Measurements from ENCODE around the gene MED27. TPM values are rescaled to one million over a fixed set of nuclear protein-coding genes. Genes with fewer than 3 reads are reported as not detected.

Gene MED27
- total and polyA plus RNA-seq, 2 of the 8 experiments (the other 6 are each of a cell fraction or from before 2014, with no cell fraction given) = 29.9 to 56.5 TPM

GRCh38 chr9:131873335-131873734 lies 206.3 kb downstream of the MED27 start:
- Histone ChIP-seq H3K4ac (replicated peaks; ENCODE audit: insufficient read length, low read depth, low read length) (no peak overlapping the region), H3K18ac (ENCODE audit: extremely low read depth, low read length) (no peak overlapping the region), H3K23ac (ENCODE audit: insufficient read length) (no peak overlapping the region), H2BK15ac (ENCODE audit: low read length) (no peak overlapping the region), H3K79me1 (ENCODE audit: low read depth, low read length) (no peaks in the 10 kb centered on the region; the same call in 1 of the 2 replicates), H2BK5ac (ENCODE audit: low read depth, low read length) (no peak overlapping the region), H3K27me3 (replicated peaks in 1 of 4; ENCODE audit: control insufficient read depth in 3 of 4, extremely low read depth in 1 of 4, insufficient read depth in 3 of 4, low read length in 3 of 4) (no peaks in the 10 kb centered on the region; a peak in 1 of 7 replicates), H3K4me3 (ENCODE audit: extremely low read depth in 1 of 4, insufficient read depth in 2 of 4, low read depth in 3 of 4, low read length in 4 of 4) (no peak overlapping the region), H2BK12ac (ENCODE audit: low read depth, low read length) (no peak overlapping the region), H2BK20ac (ENCODE audit: low read length) (no peak overlapping the region), H3K23me2 (ENCODE audit: low read depth, low read length) (no peaks in the 10 kb centered on the region), H3K36me3 (ENCODE audit: control insufficient read depth in 2 of 4, insufficient read depth in 4 of 4, low read length in 3 of 4) (no peaks in the 10 kb centered on the region), H3K4me2 (ENCODE audit: insufficient read depth in 1 of 2, low read depth in 2 of 2, low read length in 2 of 2) (no peak overlapping the region), H4K8ac (ENCODE audit: extremely low read depth, insufficient read depth, low read length) (no peak overlapping the region), H2AK5ac (ENCODE audit: low read depth, low read length) (no peak overlapping the region), H4K20me1 (replicated peaks in 1 of 2; ENCODE audit: control insufficient read depth in 1 of 2, insufficient read depth in 2 of 2, low read length in 2 of 2) (no peaks in the 10 kb centered on the region), H3K4me1 (replicated peaks in 1 of 4; ENCODE audit: control insufficient read depth in 3 of 4, insufficient read depth in 4 of 4, low read length in 3 of 4) (peaks cover 6 to 12% (median 10%) of the 10 kb centered on the region in 4 experiments; a peak in 6 of 7 replicates), H4K91ac (replicated peaks; ENCODE audit: insufficient read length, low read length) (no peak overlapping the region), H2BK120ac (replicated peaks; ENCODE audit: low read depth, low read length) (no peak overlapping the region), H3K9ac (replicated peaks in 1 of 4; ENCODE audit: extremely low read depth in 1 of 4, low read depth in 3 of 4, low read length in 3 of 4) (no peak overlapping the region), H2AFZ (ENCODE audit: low read length) (no peak overlapping the region), H3K9me3 (ENCODE audit: insufficient read depth in 2 of 2, low read depth in 1 of 2, low read length in 1 of 2) (no peaks in the 10 kb centered on the region), H4K5ac (ENCODE audit: insufficient read length, low read depth, low read length) (no peak overlapping the region), H3K56ac (replicated peaks; ENCODE audit: insufficient read length, low read depth, low read length) (no peak overlapping the region), H3K14ac (ENCODE audit: insufficient read length) (no peak overlapping the region), H3K27ac (ENCODE audit: low read depth, low read length) (no peak overlapping the region), H3K79me2 (ENCODE audit: control insufficient read depth in 1 of 2, insufficient read depth in 2 of 2, low read length in 2 of 2) (no peaks in the 10 kb centered on the region)
- FAIRE-seq (no peak), DNase-seq (ENCODE audit: low read depth in 1 of 2, low spot score in 2 of 2) (no peak)
- ChIA-PET POLR2A (ENCODE audit: partially characterized antibody) (no interaction called here), CTCF (ENCODE audit: partially characterized antibody) (interaction anchor here (0.7 to 4.6 kb wide), 18 partner anchors 8 to 363 kb away, joined by 3 to 25 read pairs (median 4); no protein-coding TSS in a partner anchor)
- 90% methylated on average over 9 of the region's 9 CpGs; no CpG with 5 or more reads in 1 of the 2 experiments for WGBS, 2 experiments (ENCODE audit: extremely low coverage in 1 of 2, insufficient coverage in 1 of 2, insufficient read length in 1 of 2, insufficient replicate concordance in 2 of 2, low coverage in 1 of 2, low lambda C conversion rate in 2 of 2, missing lambda C conversion rate in 1 of 2)
- TF ChIP-seq GABPA (IDR thresholded peaks at IDR 0.05; ENCODE audit: borderline replicate concordance, insufficient read depth, low read length) (no peak), SP4 (IDR thresholded peaks at IDR 0.05; ENCODE audit: low read length) (no peak), E2F6 (IDR thresholded peaks at IDR 0.05) (no peak), PHF8 (conservative IDR thresholded peaks at IDR 0.05; ENCODE audit: low read depth, low read length) (no peak), YY1 (IDR thresholded peaks at IDR 0.05; ENCODE audit: low read depth, low read length) (no peak), EGR1 (IDR thresholded peaks at IDR 0.05; ENCODE audit: borderline replicate concordance, low read depth, low read length) (no peak)
